ENCODE results near the gene RPGRIP1L.

RPGRIP1L gene

DNA sequence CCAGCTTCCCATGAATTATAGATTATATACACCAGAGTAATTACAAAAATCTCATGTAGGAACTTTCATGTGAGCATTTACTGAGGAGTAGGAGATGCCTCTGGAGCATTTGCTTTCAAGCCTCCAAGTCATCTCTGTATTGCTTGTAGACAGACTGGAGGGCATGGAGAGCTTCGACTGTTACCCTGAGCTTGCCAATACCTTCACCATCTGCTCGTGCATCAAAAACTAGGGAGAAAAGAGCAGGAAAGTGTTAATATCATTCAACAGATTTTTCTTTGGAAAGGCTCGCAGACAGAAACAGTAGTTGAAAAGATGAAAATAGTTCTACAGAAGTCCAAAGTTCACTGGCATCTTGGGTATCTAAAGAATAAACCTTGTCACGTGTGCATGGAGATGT is 101.7 kb downstream of the RPGRIP1L start:
- no peak for DNase-seq

GRCh38 chr16:53600616-53601015 is 103.0 kb downstream of the RPGRIP1L start:
- DNase-seq = no peak

GRCh38 chr16:53600126-53600525 is 103.5 kb downstream of the RPGRIP1L start:
- no peak for DNase-seq

DNA sequence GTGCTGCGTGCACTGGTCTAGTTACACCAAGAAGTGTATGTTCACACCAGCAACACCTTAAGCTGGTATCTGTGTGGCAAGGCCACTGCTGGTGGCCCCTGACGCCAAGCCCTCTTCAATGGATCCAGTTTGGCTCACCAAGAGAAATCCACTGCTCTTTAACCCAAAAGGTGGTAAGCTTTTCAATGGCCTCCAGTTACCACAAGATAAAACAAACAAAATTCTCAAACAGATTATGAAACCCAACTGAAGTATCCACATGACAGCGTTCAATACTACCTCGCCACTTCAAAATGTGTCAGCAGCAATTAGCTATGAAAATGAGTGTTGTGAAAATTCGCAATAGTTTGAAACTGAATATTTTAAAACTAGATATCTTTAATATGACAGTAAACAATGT is 104.1 kb downstream of the RPGRIP1L start:
- DNase-seq = no peak

- DNase-seq = no peak
Observed at GRCh38 chr16:53598511-53599275, 105.0 kb downstream of the RPGRIP1L start.

DNA sequence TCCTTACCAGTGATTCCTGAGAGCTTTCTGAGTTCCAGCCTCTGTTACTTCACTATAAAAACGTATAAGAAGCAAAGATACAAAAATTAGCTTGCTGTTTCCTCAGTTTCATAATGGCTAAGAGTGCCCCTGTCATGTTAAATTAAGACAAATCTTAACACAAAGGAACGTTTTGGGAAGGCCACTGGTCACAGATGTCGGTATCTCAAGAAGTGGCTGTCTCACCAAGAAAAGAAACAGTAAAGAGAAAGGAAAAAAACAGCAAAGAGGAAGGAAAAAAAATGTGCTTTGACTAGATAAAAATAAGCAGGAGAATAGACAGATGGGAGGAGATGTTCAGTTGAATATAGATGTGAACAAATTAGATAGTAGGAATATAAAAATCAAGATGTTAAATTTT is 105.9 kb downstream of the RPGRIP1L start:
- DNase-seq = no peak

- no peak for DNase-seq
Observed at GRCh38 chr16:53588081-53588648, 115.5 kb downstream of the RPGRIP1L start.

GRCh38 chr16:53583401-53583800 is 120.3 kb downstream of the RPGRIP1L start:
- DNase-seq = no peak

- no peak for DNase-seq
Observed at GRCh38 chr16:53581784-53582183, 121.9 kb downstream of the RPGRIP1L start.

DNA sequence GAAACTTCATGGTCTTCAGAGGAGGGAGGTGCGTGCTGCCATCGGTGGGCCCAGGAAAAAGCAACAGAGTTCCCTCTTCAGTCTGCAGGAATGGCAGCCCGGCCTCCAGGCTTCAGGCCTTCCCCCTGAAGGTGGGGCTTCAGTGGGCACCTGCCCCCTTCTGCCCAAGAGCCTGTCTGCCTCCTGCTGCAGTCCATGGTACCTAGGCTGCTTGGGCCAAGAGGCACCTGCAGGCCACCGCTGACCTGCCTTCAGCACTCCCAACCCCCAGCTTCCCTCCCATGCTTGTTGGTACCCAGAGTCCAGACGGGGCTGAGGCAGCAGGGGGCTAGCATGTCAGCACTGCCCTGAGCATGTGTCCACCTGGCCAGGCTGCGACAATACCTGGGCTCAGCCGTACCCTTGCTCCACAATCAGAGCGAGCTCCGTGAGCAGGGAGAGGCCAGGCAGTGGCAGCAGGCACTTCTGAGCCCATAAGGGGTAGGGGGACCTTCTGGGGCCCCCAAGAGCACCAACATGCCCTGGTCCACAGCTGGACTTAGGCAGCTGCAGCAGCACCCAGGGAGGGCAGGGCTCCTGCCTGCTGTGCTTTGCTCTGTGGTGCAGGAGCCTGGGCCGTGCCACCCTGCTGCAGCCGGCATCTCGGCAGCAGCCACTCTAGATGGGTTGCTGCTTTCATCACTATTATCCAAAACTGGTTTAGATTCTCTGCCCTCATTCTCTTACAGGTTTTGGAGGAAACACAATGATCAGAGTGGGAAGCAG is 123.4 kb downstream of the RPGRIP1L start:
- peak in 1 of 56 donors; percentile 14 for DNase-seq

DNA sequence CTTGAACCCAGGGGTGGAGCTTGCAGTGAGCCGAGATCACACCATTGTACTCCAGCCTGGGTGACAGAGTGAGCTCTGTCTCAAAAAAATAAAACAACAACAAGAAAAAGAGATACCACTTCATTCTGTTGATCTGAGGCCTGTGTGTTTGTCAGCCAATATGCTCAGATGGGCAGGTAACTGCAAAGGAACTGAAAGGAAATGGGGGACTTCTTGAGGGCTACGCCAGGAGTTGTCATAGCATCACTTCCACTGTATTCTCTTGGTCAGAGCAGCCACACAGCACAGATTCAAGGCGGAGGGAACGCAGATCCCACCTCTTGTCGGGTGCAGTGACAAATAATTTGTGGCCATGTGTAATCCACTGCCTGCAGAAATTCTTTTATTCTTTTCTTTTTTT is 126.8 kb downstream of the RPGRIP1L start:
- DNase-seq = no peak

DNA sequence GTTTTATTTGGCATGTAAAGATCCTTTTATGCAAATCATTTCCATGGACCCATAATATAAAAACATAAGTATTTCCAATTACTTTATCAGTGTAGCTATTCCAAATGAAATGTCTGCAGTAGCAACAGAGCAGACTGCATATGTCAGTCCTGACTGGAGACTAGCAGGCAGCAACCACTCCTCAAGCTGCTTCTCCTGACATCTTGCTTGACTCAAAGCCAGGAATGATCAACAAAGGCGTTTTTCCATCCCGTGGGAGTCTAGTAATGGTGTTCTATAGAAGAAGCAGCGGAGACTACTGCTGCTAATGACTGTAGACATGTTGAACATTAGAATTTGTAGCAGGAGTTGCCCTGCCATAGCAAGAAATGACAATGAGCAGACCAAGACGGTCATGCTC is 127.4 kb downstream of the RPGRIP1L start:
- DNase-seq = no peak

DNA sequence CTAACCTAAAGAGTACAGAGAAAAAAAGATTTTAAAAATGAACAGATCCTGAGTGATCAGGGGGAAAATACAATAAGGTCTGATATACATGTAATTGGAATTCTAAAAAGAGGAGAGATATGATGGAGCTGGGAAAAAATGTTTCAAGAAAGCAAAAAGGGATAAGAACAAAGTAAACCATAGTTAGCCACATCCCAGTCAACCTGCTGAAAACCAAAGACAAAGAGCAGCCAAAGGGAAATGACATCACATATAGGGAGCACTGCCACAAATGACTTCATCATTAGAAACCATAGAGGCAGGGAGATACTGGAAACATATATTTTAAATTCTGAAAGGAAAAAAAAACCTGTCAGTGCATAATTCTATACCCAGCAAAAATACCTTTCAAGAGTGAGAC is 131.9 kb downstream of the RPGRIP1L start:
- DNase-seq = no peak

DNA sequence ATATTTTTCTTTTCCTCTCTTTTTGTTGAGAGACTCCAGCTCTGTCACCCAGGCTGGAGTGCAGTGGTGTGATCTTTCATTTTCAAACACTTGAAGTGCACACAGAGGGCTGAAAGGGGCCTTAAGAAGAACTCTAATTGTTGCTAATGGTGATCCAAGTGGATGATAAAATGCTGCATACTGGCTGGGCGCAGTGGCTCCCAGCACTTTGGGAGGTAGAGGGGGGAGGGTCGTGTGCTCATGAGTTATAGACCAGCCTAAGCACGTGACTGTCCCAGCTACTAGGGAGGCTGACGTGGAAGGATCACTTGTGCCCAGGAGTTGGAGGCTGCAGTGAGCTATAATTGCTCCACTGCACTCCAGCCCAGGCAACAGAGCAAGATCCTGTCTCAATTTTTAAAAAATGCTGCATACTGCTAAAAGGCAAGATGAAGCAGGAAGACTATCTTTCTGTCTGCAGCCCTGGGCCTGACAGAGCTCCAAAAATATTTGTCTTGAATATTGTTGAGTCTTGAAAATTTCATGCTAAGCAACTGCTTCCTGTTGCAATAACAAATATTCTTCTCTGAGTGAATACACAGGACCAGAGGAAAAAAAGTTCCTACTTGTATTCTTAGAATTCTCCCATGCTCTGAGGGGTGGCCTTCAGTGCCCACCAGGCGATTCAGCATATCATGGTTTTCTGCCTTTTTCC is 137.0 kb downstream of the RPGRIP1L start:
- DNase-seq = no peak

- DNase-seq = no peak
Observed at GRCh38 chr16:53565296-53565863, 138.3 kb downstream of the RPGRIP1L start.

- no peak for DNase-seq
Observed at GRCh38 chr16:53563426-53563825, 140.2 kb downstream of the RPGRIP1L start.

- DNase-seq = no peak
Observed at GRCh38 chr16:53561101-53561888, 142.4 kb downstream of the RPGRIP1L start.

GRCh38 chr16:53559270-53559951 is 144.2 kb downstream of the RPGRIP1L start:
- DNase-seq = no peak

DNA sequence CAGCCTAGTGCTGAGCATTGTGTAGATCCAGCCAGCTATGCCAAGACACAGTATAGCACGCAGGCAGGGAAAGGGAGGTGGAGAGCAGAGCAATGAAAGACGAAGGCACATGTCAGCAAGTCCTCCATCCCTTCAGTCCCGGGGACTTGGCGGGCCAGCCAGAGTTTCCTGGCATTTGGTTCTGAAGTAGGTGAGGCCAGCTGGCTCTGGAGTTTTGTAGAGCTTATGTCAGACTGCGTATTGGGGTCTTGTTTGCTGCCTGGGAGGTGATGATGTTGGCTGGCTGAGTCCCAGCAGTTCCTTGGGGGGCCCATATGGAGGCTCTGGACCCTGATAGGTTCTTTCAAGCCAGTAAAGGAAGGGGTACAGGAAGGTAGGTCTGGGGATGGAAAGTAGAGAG is 144.9 kb downstream of the RPGRIP1L start:
- peak in 2 of 56 donors; percentile 1 to 2 for DNase-seq

DNA sequence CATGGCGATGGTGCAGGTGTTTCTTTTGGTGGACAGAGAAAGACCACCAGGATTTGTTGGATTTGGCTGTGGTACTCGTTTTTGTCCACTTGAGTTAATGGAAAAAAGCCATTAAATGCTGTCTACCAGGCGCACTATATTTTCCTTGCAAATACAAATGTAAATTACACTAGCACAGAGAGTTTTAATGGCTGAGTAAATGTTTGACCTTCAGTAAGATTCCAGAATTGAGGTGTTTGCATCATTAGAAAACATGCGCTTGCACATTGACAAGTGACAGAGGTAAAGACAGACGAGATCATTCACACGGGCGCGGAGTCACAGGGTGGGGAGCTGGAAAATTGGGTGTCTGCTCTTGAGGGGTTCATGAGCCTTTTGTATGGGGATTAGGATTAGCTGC is 147.1 kb downstream of the RPGRIP1L start:
- no peak for DNase-seq

Data from nucleus accumbens (tissue), 56 donors.